Amniotic epithelial cell (primary cell): Measurements from ENCODE around the gene SLC49A4.
A peak's percentile ranks its signal among the peaks of the same experiment; 100 is the strongest.

Experiments used
- DNase-seq: peaks from one replicate; pipeline ENCODE4 v3.0.0-alpha.2; 2010; ENCODE audit warnings: low read depth

SLC49A4 gene

GRCh38 chr3:122785231-122785630 is 9.6 kb upstream of the SLC49A4 start:
- DNase-seq = no peak

- DNase-seq = peak; percentile 79
Measured at GRCh38 chr3:122786066-122786465, 8.8 kb upstream of the SLC49A4 start.

DNA sequence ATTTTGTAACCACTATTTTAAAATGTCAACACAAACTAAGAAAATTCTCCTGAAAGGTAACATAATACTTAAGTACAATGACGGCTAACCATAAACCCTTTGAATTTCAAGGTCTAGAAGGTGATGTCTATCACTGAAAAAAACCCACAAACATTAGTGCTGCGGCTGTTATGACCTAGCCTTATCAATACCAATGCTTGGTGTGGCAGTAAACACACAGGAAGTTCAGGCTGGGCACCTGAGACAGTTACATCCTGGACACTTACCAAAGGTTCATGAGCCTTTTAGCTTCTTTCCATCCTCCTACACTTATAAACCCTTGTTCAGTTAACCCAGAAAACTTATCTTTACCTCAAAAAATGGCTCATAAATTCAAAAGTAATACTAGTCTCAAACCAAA is 7.0 kb upstream of the SLC49A4 start:
- no peak for DNase-seq

DNA sequence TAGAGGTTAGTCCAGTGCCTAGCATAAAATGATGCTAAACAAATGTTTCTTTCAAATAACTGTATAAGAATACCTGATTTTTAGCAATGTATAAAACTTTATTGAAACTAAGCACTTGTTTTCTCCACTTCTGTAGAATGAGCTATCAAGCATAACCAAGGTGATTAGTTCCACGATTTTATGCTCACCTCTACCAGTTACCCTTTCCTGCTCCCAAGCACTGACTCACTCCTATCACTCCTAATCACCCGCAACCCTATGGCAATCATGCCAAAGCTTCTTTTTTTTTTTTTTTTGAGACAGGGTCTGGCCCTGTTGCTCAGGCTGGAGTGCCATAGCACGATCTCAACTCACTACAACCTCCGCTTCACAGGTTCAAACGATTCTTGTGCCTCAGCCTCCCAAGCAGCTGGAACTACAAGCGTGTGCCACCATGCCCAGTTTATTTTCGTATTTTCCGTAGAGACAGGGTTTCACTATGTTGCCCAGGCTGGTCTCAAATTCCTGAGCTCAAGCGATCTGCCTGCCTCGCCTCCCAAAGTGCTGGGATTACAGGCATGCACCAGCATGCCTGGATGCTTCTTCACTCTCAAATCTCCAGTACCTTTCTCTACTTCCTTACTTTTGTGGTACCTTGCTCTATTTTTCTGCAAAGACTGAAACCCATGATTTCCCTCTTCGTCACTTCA is 5.1 kb upstream of the SLC49A4 start:
- DNase-seq = no peak

DNA sequence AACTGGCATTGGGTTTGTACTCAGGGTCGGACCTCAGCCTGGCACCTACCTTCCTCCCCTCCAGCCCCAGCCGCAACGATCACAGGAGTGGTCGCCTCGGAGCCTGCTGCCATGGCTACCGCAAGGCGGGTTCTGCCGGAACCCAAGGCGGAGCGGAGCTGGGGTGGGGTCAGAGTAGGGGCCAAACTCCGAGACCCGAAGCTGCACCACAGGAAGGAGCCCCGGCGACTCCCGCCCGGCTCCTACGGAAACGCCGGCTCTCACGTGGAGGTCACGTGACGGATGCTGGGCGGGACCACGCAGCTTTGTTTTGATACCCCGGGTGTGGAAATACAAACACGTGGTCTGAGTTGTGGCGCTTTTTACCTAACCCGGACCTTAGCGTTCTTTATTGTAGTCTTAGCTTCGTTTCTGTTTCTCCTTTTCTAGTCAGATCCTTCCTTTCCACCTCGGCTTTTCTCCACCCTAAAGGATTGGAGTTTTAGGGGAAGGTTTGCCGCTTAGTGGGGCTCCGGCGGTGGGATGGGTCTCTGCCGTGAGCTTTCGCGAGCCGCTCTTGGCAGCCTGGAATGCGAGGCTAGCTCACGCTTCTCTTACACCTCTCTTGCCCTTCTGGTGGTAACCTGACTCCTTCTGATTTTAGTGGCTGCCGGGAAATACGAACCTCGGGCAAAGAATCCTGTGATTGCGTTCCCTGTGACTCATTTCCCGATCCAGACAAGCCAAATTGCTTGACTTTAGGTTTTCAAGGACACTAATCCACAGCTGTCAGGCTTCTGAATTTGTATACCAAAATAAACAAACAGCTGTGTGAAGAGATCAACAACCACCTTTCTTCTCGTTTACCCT is 1.1 kb upstream of the SLC49A4 start, which contains the start of gene HSPBAP1:
TSS of gene HSPBAP1 (minus strand) at position 264 of the 849 bp plus-strand sequence. CDS start at position 113, 151 bp downstream.
- peak; percentile 86 for DNase-seq

GRCh38 chr3:122794483-122794778 is 438 bp upstream of the SLC49A4 start:
- DNase-seq = no peak

- DNase-seq = peak; percentile 9
Measured at GRCh38 chr3:122795674-122796195, 866 bp downstream of the SLC49A4 start.

DNA sequence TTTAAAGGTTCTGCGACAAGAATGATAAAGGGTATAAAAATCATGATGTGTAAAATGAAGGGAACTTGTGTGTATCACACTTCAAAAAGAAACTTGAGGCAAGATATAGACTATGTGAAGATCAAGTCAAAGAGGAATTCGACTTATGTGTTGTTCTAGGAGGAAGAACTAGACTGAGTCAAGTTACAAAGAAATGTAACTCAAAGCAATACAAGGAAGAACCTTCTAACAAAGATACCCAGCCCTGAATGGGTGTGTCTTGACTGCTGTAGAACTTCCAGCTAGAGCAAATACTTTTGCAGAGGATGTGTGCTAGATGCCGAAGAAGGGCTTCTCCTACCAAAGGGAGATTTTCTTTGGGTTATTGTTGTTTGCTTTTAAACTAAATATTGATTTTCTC is 2.4 kb downstream of the SLC49A4 start:
- DNase-seq = no peak

DNA sequence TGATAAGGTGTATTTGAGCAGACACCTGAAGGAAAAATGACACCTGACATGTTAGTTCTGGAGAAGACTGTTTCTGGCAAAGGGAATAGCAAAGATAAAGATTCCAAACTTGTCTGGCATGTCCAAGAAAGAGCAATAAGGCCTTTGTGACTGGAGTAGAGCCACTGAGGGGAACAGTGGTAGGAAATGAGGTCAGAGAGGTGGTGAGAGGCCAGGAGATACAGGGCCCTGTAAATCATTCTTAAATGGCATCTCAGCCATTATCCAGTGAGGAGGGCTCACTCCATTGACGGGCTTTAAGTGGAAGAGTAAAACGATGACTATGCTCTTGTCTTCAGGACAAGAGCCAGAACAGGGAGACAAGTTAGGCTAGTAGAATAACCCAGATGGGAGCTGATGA is 4.5 kb downstream of the SLC49A4 start:
- no peak for DNase-seq

GRCh38 chr3:122800031-122800430 is 5.2 kb downstream of the SLC49A4 start:
- no peak for DNase-seq

DNA sequence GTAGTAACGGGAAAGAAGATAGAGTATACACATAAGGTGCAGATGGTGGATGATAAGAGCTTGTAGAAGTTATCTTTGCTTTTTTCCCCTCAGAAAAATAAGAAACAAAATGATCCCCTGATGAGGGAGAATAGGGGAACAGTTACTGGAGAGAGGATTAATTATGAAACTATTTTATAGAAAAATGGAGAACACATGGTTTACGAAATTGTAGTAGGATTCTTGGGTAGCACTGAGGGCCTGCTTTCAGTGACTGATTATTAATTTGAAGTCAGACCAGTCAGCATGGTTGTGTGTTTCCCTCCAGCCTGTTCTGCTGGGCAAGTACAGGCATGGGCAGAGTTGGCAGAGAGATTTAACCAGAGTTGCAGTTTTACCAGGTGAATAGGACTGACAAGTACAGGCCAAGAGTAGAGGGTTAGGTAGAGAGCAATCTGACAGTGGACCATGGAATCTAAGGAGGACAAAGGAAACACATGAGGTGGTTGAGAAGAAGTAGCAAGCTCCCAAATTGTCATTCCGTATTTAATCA is 5.9 kb downstream of the SLC49A4 start:
- no peak for DNase-seq

DNA sequence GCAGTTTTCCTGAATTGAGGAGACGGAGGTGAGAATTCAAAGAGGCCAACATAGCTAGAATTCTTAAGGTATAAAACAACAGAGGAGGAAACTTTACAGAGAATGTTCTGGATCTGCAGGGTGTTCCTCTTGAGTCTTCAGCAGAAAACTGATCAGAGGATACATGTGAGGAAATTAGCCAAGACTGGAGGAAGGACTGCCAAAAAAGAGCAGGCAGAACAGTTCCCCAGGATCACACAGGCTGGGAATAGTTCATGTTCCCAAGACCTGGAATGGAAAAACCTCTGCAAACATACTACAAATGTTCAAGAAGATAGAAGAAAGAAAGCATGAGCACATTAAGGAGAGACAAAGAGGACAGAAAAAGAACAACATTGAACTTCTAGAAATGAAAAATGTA is 7.5 kb downstream of the SLC49A4 start:
- no peak for DNase-seq

- no peak for DNase-seq
Measured at GRCh38 chr3:122803977-122804376, 9.1 kb downstream of the SLC49A4 start.

GRCh38 chr3:122810734-122811133 is 15.9 kb downstream of the SLC49A4 start:
- DNase-seq = no peak

DNA sequence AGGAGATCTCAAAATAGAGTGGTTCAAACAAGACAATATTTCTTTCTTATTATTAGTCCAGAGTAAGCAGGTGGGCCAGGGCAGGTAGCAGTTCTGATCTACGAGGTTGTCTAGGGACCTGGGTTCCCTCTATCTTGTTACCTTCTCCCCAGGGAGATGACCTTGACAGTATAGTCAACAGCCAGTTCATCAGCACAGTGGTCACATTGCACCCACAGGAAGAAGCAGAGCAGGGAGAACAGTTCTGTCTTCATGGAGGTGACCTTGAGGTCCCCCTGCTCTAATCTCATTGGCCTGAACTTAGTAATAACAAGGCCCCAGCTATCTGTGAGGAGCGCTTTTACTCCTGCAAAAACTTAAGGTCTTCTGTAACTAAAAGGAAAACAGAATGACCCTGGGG is 21.7 kb downstream of the SLC49A4 start:
- no peak for DNase-seq

DNA sequence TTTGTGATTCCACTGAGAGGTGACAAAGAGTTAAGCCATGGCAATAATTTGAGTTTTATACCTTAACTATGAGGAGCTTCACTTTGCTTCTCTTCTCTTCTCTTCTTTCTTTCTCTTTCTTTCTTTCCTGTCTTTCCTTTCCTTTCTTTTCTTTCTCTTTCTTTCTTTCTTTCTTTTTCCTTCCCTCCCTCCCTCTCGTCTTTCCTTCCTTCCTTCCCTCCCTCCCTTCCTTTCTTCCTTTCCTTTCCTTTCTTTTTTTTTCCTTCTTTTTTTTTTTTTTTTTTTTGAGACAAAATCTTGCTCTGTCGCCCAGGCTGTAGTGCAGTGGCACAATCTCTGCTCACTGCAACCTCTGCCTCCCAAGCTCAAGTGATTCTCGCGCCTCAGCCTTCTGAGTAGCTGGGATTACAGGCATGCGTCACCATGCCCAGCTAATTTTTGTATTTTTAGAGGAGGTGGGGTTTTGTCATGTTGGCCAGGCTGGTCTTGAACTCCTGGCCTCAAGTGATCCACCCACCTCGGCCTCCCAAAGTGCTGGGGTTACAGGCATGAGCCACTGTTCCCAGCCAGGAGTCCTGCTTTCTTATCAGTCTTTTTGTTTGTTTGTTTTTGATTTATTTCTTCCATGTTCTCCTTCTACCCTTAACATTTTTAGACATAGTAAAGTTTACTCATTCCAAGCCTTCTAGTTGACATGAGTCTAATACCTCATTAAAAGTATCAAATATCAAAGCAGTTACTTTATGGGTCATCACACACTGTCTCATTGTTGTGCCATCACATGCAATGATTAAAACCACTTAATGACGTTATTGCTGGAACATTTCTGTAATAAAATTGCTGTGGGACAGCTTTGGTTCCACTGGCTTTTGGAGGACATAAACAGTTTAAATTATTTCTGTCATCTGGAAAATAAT is 29.9 kb downstream of the SLC49A4 start:
- DNase-seq = peak; percentile 42

DNA sequence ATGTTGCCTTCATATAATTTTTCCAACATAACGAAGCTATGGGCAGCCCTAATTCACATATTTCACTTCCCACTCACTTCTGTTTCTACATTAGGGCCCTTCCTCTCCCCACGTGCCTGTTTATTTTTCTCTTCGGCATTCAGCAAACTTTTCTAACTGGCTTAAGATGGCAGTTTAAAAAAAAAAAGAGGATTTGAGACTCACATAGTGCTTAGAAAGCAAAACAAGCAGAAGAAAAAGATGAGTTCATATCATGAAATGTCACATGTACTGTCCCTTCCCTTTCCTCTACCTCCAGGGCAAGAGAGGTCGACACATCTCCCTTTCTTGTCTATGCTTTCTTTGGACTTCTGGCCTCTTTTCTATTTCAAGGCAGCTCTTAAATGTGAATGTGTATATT is 30.6 kb downstream of the SLC49A4 start:
- DNase-seq = no peak

- no peak for DNase-seq
Measured at GRCh38 chr3:122826278-122826677, 31.4 kb downstream of the SLC49A4 start.

DNA sequence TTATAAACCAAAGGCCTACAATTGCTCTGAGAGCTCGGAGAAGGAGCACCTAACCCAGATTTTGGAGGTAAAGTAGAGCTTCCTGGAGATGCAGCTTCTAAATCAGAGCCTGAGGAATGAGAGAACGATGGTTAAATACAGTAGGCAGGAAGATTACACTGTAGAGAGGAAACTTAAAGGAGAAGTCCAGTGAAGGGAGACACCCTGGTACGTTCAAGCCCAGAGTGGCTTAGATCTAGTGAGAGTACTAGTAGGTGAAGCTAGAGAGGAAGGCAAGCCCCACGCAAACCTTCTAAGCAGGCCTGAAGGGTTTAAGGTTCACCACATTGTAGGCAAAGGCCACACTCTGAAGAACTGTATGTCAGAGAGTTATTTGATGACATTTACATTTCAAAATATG is 33.4 kb downstream of the SLC49A4 start:
- no peak for DNase-seq

DNA sequence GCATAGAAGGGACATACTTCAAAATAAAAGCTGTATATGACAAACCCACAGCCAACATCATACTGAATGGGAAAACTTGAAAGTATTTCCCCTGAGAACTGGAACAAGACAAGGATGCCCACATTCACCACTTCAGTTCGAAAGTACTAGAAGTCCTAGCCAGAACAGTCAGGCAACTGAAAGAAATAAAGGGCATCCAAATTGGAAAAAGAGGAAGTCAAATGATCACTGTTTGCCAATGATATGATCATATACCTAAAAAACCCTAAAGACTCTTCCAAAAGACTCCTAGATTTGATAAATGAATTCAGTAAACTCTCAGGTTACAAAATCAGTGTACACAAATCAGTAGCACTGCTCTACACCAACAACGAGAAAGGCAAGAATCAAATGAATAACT is 40.7 kb downstream of the SLC49A4 start:
- DNase-seq = no peak

DNA sequence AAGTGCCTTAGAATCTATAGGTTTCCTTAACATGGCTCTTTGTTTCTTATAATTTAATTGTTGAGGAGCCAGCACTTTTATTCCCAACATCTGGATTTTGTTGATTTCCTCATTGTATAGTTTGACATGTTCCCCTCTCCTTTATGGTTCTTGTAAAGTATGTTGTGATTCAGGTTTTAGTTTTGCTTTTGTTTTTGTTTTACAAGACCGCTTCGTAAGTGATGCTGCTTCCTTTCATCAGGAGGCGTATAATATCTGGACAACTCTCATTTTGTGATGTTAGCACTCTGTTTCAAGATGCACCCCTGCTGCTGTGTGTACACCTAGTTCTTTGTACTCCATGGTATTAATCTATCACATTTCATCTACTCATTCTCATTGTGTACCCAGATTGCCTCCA is 48.7 kb downstream of the SLC49A4 start:
- DNase-seq = no peak

GRCh38 chr3:122857019-122857418 is 62.1 kb downstream of the SLC49A4 start:
- peak; percentile 74 for DNase-seq
